ENCODE data around the gene ATP6V1C2.

The ATP6V1C2 gene

DNA sequence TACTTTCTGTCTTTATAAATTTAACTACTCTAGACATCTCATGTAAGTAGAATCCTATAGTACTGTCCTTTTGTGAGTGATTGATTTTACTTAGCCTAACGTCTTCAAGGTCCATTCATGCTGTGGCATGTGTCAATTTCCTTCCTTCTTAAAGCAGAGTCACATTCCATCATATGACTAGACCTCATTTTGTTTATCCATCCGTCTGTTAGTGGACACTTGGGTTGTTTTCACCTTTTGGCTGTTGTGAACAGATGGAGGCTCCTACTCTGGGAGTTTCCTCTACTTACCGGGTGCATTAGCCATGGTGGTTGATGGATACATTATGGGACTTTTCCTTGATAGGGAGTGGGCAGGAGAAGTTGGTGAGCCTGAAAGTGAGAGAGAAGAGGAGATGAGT lies 97.6 kb downstream of the ATP6V1C2 start:
- ChIA-PET POLR2A (no interaction called here), CTCF (interaction anchor here (9.9 kb wide), 1 partner anchor 14 kb away, joined by 88 read pairs; no protein-coding TSS in a partner anchor)
- no peak for DNase-seq (ENCODE audit: extremely low spot score)
- TF ChIP-seq, protein P1, sequence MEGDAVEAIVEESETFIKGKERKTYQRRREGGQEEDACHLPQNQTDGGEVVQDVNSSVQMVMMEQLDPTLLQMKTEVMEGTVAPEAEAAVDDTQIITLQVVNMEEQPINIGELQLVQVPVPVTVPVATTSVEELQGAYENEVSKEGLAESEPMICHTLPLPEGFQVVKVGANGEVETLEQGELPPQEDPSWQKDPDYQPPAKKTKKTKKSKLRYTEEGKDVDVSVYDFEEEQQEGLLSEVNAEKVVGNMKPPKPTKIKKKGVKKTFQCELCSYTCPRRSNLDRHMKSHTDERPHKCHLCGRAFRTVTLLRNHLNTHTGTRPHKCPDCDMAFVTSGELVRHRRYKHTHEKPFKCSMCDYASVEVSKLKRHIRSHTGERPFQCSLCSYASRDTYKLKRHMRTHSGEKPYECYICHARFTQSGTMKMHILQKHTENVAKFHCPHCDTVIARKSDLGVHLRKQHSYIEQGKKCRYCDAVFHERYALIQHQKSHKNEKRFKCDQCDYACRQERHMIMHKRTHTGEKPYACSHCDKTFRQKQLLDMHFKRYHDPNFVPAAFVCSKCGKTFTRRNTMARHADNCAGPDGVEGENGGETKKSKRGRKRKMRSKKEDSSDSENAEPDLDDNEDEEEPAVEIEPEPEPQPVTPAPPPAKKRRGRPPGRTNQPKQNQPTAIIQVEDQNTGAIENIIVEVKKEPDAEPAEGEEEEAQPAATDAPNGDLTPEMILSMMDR (IDR thresholded peaks at IDR 0.05; ENCODE audit: control extremely low read depth, extremely low read depth, low read depth, missing control alignments) = no peak

DNA sequence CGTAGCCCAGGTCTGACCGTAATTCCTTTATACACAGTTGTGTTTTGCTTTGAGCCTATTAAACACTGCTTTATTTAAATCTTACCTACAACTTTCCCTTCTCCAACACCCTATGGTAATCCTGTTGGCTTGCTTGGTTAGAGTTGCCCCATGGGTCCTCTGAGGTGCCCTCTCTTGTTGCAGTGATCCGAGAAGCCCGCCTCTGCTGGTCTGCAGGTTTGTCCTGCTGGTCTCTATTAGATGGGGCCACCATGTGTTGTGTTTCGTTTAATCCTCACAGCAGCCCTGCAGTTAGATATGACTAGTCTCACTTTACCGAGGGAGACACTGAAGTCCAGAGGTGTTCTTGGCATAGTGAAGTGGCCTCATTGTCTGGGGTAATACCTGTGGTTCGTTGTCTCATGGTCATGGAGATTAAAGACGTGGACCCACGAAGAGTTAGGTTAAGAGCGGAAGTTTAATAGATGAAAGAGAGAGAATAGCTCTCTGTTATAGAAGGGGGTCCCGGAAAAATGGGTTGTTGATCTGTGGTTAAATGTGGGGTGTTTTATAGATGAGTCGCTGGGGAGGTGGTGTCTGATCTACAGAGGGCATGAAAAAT lies 98.4 kb downstream of the ATP6V1C2 start:
- CTCF ChIA-PET = interaction anchor here (9.9 kb wide), 1 partner anchor 13 kb away, joined by 88 read pairs; no protein-coding TSS in a partner anchor
- DNase-seq (ENCODE audit: extremely low spot score) = no peak
- POLR2A ChIA-PET = no interaction called here
- TF ChIP-seq, protein P1 (IDR thresholded peaks at IDR 0.05; ENCODE audit: control extremely low read depth, extremely low read depth, low read depth, missing control alignments) = no peak

DNA sequence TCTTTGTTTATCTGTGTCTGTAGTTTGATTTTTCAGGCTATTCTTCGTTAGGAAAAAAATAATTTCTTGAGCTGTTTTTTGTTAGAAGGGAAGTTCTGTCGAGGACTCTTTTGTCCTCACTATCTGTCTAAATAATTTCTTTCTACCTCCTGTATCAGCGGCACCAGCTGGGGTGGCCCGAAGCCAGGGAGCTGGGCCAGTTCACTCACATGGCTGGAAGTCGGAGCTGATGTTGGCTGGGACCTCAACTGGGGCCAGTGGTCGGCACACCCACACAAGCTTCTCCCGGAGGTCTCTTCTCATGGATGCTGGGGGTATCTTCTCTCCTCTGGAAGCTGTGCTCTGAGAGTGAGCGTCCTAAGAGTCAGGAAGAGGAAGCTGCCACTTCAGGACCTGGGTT lies 99.1 kb downstream of the ATP6V1C2 start:
- POLR2A ChIA-PET = no interaction called here
- TF ChIP-seq, protein P1 (IDR thresholded peaks at IDR 0.05; ENCODE audit: control extremely low read depth, extremely low read depth, low read depth, missing control alignments) = no peak
- CTCF ChIA-PET = interaction anchor here (9.9 kb wide), 1 partner anchor 13 kb away, joined by 88 read pairs; no protein-coding TSS in a partner anchor

DNA sequence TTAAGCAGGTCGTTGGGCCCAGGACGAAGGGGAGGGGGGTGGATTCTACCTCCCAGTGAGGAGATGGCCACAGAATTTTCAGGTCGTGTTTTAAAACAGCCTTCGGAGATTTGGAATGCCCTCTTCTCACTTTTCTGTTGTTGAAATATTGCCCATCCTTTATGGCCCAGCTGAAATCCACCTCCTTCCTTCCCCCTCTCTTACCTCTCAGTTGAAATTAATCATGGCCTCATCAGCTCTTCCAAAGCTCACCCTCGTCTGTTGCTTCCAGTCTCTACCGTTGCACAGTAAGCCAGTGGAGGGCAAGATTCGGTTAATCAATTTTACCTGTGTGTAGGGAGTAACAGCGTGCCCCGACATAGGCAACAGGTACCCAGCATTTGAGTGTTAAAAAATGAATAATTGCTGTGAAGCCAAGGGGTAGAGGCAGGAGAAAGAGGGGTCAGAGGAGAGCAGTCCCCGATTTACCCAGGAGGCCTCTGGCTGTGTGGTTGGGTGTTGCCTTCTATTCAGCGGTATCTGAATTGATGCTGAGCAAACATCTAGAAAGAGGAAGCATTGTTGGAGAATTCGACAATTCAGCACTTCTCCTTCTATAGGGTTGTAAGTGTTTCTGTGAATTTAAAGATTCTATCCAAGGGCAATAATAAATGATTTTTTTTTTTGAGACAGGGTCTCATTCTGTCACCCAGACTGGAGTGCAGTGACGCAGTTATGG lies 99.7 kb downstream of the ATP6V1C2 start:
- CTCF ChIA-PET = interaction anchor here (9.9 kb wide), 1 partner anchor 12 kb away, joined by 88 read pairs; no protein-coding TSS in a partner anchor
- POLR2A ChIA-PET = no interaction called here
- DNase-seq (ENCODE audit: extremely low spot score) = no peak
- TF ChIP-seq, protein P1 (IDR thresholded peaks at IDR 0.05; ENCODE audit: control extremely low read depth, extremely low read depth, low read depth, missing control alignments) = no peak

More for the DNA sequence above, 99.1 kb downstream of the ATP6V1C2 start:
- DNase-seq (ENCODE audit: extremely low spot score) = no peak

DNA sequence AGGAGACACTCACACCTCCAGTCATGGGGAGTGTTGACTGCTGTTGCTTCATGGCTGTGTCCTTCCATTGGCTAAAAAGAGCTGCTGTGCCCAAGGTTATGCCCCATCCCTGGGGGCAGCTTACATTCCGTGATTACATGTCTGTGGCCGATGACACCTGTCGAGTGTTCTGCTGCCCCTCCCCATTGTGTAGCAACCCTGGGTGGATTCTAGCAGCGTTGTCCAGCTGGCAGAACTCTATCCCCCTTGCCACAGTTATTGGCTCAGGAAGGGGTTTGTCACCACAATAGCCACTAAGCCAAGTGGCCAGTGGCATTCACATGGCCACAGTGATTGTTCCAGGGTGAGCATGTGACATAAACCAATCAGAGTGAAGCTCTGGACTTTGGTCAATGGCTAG lies 102.8 kb downstream of the ATP6V1C2 start:
- CTCF ChIA-PET = interaction anchor here (0.7 to 3.5 kb wide), 9 partner anchors 9 to 309 kb away, joined by 3 to 44 read pairs (median 4); a partner anchor contains a TSS
- no peak for DNase-seq (ENCODE audit: extremely low spot score)

DNA sequence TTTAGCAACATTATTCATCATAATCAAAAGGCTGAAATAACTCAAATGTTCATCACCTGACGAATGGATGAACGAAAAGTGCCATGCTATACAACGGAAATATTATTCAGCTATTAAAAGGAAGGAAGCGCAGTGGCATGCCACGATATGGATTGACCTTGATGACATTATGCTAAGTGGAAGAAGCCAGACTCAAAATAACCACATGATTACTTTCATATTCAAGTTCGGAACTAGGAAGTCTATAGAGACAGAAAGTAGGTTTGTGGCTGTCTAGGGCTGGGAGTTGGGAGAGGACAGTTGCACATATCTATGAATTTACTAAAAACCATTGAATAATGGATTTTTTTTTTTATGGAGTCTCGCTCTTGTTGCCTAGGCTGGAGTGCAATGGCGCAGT lies 104.6 kb downstream of the ATP6V1C2 start:
- CTCF ChIA-PET = no interaction called here
- DNase-seq (ENCODE audit: extremely low spot score) = no peak
- TF ChIP-seq, protein P1 (IDR thresholded peaks at IDR 0.05; ENCODE audit: control extremely low read depth, extremely low read depth, low read depth, missing control alignments) = no peak
- POLR2A ChIA-PET = no interaction called here

More for the DNA sequence above, 102.8 kb downstream of the ATP6V1C2 start:
- TF ChIP-seq, protein P1 (IDR thresholded peaks at IDR 0.05; ENCODE audit: control extremely low read depth, extremely low read depth, low read depth, missing control alignments) = no peak
- POLR2A ChIA-PET = no interaction called here
